ENCODE data around the gene POTEF.
"Not testable (repeated sequence)": the region's sequence is repeated elsewhere in the genome, so short reads cannot be mapped to it uniquely, and the experiment has no call there.

- TF ChIP-seq, protein P1, sequence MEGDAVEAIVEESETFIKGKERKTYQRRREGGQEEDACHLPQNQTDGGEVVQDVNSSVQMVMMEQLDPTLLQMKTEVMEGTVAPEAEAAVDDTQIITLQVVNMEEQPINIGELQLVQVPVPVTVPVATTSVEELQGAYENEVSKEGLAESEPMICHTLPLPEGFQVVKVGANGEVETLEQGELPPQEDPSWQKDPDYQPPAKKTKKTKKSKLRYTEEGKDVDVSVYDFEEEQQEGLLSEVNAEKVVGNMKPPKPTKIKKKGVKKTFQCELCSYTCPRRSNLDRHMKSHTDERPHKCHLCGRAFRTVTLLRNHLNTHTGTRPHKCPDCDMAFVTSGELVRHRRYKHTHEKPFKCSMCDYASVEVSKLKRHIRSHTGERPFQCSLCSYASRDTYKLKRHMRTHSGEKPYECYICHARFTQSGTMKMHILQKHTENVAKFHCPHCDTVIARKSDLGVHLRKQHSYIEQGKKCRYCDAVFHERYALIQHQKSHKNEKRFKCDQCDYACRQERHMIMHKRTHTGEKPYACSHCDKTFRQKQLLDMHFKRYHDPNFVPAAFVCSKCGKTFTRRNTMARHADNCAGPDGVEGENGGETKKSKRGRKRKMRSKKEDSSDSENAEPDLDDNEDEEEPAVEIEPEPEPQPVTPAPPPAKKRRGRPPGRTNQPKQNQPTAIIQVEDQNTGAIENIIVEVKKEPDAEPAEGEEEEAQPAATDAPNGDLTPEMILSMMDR (conservative IDR thresholded peaks at IDR 0.05; ENCODE audit: low read depth in 2 of 2), result not testable (repeated sequence)
- TF ChIP-seq, protein P2, sequence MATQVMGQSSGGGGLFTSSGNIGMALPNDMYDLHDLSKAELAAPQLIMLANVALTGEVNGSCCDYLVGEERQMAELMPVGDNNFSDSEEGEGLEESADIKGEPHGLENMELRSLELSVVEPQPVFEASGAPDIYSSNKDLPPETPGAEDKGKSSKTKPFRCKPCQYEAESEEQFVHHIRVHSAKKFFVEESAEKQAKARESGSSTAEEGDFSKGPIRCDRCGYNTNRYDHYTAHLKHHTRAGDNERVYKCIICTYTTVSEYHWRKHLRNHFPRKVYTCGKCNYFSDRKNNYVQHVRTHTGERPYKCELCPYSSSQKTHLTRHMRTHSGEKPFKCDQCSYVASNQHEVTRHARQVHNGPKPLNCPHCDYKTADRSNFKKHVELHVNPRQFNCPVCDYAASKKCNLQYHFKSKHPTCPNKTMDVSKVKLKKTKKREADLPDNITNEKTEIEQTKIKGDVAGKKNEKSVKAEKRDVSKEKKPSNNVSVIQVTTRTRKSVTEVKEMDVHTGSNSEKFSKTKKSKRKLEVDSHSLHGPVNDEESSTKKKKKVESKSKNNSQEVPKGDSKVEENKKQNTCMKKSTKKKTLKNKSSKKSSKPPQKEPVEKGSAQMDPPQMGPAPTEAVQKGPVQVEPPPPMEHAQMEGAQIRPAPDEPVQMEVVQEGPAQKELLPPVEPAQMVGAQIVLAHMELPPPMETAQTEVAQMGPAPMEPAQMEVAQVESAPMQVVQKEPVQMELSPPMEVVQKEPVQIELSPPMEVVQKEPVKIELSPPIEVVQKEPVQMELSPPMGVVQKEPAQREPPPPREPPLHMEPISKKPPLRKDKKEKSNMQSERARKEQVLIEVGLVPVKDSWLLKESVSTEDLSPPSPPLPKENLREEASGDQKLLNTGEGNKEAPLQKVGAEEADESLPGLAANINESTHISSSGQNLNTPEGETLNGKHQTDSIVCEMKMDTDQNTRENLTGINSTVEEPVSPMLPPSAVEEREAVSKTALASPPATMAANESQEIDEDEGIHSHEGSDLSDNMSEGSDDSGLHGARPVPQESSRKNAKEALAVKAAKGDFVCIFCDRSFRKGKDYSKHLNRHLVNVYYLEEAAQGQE (IDR thresholded peaks at IDR 0.05; ENCODE audit: unreplicated experiment), result not testable (repeated sequence)
- not testable (repeated sequence) for TF ChIP-seq POLR2AphosphoS5 (IDR thresholded peaks at IDR 0.05; ENCODE audit: low read depth); EZH2 (IDR thresholded peaks at IDR 0.05; ENCODE audit: low read depth, unreplicated experiment)
Observed at GRCh38 chr2:130056336-130056735, 72.7 kb downstream of the POTEF start.
